Esophagus (tissue), 2 donors: ENCODE results near the gene GOLGA8K. TPM values are rescaled to one million over a fixed set of nuclear protein-coding genes. Genes with fewer than 3 reads are reported as not detected.
"Not testable (repeated sequence)": the region's sequence is repeated elsewhere in the genome, so short reads cannot be mapped to it uniquely, and the experiment has no call there.

ENCODE experiments used
- H3K27ac ChIP-seq, 2 donors: one replicate each; pipeline ENCODE4 v1.5.1; 2013; ENCODE audit warnings: low read depth in 2 of 2, mild to moderate bottlenecking in 2 of 2, inconsistent platforms in 1 of 2, low read length in 1 of 2, moderate library complexity in 1 of 2
- H3K27me3 ChIP-seq, 2 donors: one replicate each; pipeline ENCODE4 v1.6.1; 2013; ENCODE audit warnings: low read length in 2 of 2, control low read depth in 1 of 2, mild to moderate bottlenecking in 1 of 2; ENCODE audit not compliant: insufficient read depth in 2 of 2, control insufficient read depth in 1 of 2
- H3K36me3 ChIP-seq, 2 donors: one replicate each; pipeline ENCODE4 v1.6.1; 2013; ENCODE audit warnings: low read length in 1 of 2; ENCODE audit not compliant: control insufficient read depth in 2 of 2, insufficient read depth in 2 of 2
- H3K4me1 ChIP-seq, 2 donors: one replicate each; pipeline ENCODE4 v1.6.1; 2013; ENCODE audit warnings: low read length in 1 of 2; ENCODE audit not compliant: control insufficient read depth in 2 of 2, insufficient read depth in 2 of 2
- H3K4me3 ChIP-seq, 2 donors: one replicate each; pipeline ENCODE4 v1.5.1; 2013; ENCODE audit warnings: low read length in 2 of 2, mild to moderate bottlenecking in 2 of 2, low read depth in 1 of 2, moderate library complexity in 1 of 2
- H3K9me3 ChIP-seq, 2 donors: one replicate each; pipeline ENCODE4 v1.6.1; 2013; ENCODE audit warnings: mild to moderate bottlenecking in 2 of 2, low read depth in 1 of 2, low read length in 1 of 2, moderate library complexity in 1 of 2; ENCODE audit not compliant: control insufficient read depth in 2 of 2, insufficient read depth in 1 of 2
- WGBS, 2 donors: extraction: QIAGEN DNeasy Blood & Tissue Kit; methylation state at CpG; one replicate each; pipeline ENCODE4 v1.1.7; 2013; 5-methylcytosine and 5-hydroxymethylcytosine counted together
- polyA plus RNA-seq, 2 donors: library from polyadenylated mRNA; stranded (reverse); fragments of 200-250 nt; gene quantifications; one replicate each; pipeline ENCODE4 v1.2.3, GENCODE V29; 2013
- donor health status: healthy with polysubstance abuse.
- donor health status: Bipolar disorder and iron deficiency.

GOLGA8K gene, protein sequence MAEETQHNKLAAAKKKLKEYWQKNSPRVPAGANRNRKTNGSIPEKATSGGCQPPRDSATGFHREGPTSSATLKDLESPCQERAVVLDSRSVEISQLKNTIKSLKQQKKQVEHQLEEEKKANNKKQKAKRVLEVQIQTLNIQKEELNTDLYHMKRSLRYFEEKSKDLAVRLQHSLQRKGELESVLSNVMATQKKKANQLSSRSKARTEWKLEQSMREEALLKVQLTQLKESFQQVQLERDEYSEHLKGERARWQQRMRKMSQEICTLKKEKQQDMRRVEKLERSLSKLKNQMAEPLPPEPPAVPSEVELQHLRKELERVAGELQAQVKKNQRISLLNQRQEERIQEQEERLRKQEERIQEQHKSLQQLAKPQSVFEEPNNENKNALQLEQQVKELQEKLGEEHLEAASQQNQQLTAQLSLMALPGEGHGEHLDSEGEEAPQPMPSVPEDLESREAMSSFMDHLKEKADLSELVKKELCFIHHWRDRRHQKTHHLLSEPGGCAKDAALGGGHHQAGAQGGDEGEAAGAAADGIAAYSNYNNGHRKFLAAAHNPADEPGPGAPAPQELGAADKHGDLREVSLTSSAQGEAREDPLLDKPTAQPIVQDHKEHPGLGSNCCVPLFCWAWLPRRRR
- under 1 TPM; 0.08 to 0.47 TPM for polyA plus RNA-seq

DNA sequence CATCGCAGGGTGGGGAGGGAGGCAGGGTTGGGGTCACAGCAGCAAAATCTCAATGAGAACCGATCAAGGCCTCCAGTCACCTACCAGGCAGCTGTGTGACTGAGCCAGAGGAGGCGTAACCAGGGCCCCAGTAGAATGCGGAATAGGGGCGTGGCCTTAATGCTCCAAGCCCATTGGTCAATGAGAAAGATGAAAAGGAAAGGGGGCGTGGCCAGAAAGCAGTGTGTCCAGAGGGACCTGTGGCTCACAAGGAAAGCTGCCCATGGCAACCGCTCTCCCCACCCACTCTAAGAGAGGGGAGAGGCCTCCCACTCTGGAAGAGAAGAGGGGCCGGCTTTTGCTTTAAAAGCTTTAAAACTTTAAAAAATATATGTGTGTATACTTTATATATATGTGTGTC, at the start of gene GOLGA8K:
Gene GOLGA8K, minus strand, starts transcription at position 101 of the 400 bp plus-strand sequence. Its CDS starts 98 bp downstream, at position 3.
- H3K4me3 ChIP-seq, H3K4me1 ChIP-seq, H3K27me3 ChIP-seq, H3K36me3 ChIP-seq, H3K9me3 ChIP-seq, H3K27ac ChIP-seq: not testable (repeated sequence)
- WGBS, 2 donors: no CpG with 5 or more reads among the region's 8 CpGs

GRCh38 chr15:32440445-32440977, 37.4 kb upstream of the GOLGA8K start:
- WGBS, 2 donors: 33% methylated on average over 2 of the region's 12 CpGs; no CpG with 5 or more reads in 1 of the 2 donors
- H3K27me3 ChIP-seq, H3K9me3 ChIP-seq, H3K27ac ChIP-seq, H3K36me3 ChIP-seq, H3K4me1 ChIP-seq, H3K4me3 ChIP-seq: not testable (repeated sequence)

DNA sequence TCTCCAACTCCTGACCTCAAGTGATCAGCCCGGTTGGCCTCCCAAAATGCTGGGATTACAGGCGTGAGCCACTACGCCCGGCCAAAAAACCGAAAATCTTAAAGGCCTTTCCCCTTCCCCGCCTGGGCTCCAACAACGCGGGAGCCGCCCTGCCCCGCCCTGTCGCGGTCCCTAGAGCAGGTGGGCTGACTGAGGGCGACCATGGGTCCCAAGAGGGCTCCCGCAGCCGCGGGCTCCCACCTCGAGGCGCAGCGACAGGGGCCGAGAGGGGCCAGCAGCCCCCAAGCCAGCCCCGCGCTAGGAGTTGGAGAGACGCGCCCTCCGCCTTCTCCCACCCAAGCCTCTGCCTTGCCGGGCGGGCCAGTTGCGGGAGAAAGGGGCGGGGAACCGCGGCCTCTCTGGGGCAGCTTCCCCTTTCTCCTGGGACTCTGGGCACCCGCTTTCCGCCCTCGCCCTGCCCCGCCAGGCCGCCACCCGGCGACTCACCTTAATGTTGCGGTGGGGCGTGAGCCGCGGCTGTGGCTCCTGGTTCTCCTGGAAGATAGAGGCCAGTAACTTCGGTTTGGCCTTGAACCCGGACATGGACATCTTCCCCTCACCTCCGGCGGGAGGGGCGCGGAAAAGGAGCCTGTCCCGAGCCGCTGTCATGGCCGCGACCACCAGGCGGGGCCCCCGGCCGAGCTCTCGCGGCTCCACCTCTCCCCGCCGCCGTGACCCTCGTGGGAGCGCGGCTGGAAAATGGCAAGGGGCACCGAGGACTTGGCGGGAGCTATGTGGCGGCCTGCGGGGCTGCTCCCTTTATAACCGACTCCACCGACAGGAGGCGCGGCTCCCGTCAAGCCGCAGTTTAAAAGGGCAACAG, 31.2 kb upstream of the GOLGA8K start:
- H3K9me3 ChIP-seq, H3K27ac ChIP-seq, H3K4me1 ChIP-seq, H3K4me3 ChIP-seq, H3K36me3 ChIP-seq, H3K27me3 ChIP-seq: not testable (repeated sequence)
- WGBS, 2 donors: no CpG with 5 or more reads among the region's 73 CpGs

- not testable (repeated sequence) for H3K27me3 ChIP-seq, H3K9me3 ChIP-seq, H3K36me3 ChIP-seq, H3K27ac ChIP-seq, H3K4me1 ChIP-seq, H3K4me3 ChIP-seq
- WGBS, 2 donors: 60% methylated on average over 1 of the region's 4 CpGs; no CpG with 5 or more reads in 1 of the 2 donors
Observed at GRCh38 chr15:32427635-32428034, 24.5 kb upstream of the GOLGA8K start.

DNA sequence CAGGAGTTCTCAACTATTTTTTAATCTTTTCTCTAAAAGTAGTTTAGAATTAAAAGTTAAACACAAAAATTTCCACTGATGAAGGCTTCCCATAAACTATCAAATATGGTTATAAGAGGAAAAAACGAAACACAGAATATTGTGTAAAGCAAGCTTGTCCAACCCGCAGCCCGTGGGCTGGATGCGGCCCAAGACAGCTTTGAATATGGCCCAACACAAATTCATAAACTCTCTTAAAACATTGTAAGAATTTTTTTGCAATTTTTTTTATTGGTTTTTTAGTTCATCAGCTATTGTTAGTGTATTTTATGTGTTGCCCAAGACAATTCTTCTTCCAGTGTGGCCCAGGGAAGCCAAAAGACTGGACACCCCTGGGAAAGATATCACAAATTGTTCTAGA, 23.4 kb upstream of the GOLGA8K start:
- H3K4me3 ChIP-seq, H3K27me3 ChIP-seq, H3K9me3 ChIP-seq, H3K36me3 ChIP-seq, H3K4me1 ChIP-seq, H3K27ac ChIP-seq: not testable (repeated sequence)
- WGBS, 2 donors: 76 to 80% methylated on average over 4 of the region's 4 CpGs

- not testable (repeated sequence) for H3K27me3 ChIP-seq, H3K9me3 ChIP-seq, H3K4me1 ChIP-seq, H3K4me3 ChIP-seq, H3K36me3 ChIP-seq, H3K27ac ChIP-seq
- 0 to 3% methylated on average over 2 of the region's 3 CpGs for WGBS, 2 donors
Observed at GRCh38 chr15:32407903-32408302, 4.8 kb upstream of the GOLGA8K start.

DNA sequence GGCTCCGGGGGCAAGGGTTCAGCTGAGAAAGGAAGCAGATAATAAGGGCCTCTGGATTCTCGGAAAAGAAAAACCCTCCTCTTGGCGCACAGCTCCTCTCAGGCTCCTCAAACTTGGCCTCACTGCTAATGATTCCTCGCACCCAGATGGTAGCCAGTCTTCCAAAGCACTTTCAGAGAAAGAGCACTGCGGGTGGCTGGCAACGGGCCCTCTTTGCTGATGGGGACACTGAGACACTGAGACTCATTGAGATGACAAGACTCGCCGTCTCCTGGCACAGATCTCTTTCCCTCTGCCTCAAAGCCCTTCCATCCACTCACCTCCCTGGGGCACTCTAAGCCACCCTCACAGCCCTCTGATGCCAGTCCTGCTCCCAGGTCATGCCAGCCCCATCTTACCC, 6.6 kb downstream of the GOLGA8K start:
- WGBS, 2 donors: 85 to 92% methylated on average over 3 of the region's 8 CpGs
- not testable (repeated sequence) for H3K27me3 ChIP-seq, H3K27ac ChIP-seq, H3K4me1 ChIP-seq, H3K9me3 ChIP-seq, H3K36me3 ChIP-seq, H3K4me3 ChIP-seq

- not testable (repeated sequence) for H3K27me3 ChIP-seq, H3K9me3 ChIP-seq, H3K4me1 ChIP-seq, H3K36me3 ChIP-seq, H3K27ac ChIP-seq, H3K4me3 ChIP-seq
- 63 to 79% methylated on average over 2 to 3 of the region's 5 CpGs for WGBS, 2 donors
Observed at GRCh38 chr15:32394745-32395144, 8.3 kb downstream of the GOLGA8K start.

- not testable (repeated sequence) for H3K9me3 ChIP-seq, H3K4me1 ChIP-seq, H3K36me3 ChIP-seq, H3K27me3 ChIP-seq, H3K27ac ChIP-seq, H3K4me3 ChIP-seq
- 80% methylated on average over 3 of the region's 14 CpGs; no CpG with 5 or more reads in 1 of the 2 donors for WGBS, 2 donors
Observed at GRCh38 chr15:32388050-32388648, 14.9 kb downstream of the GOLGA8K start.
